Tibial artery (tissue), 4 donors: Measurements from ENCODE around the gene ZC3H15.

Experiments used
- DNase-seq, 2 donors: peaks; one replicate each; pipeline ENCODE4 v3.0.0-alpha.2; 2019
- H3K27ac ChIP-seq, 2 donors: fragments of 200-600 bp; sonication (generic) in 1 of 2; 1 replicate in 1 of 2; 2 replicates in 1 of 2; pipeline ENCODE4 v1.5.1; 2018 to 2019; ENCODE audit warnings: mild to moderate bottlenecking in 1 of 2
- H3K27me3 ChIP-seq, 2 donors: fragments of 200-600 bp; sonication (generic) in 1 of 2; one replicate each; pipeline versions ENCODE4 v1.5.1 to v1.6.0; 2016 to 2019
- H3K36me3 ChIP-seq, 3 donors: fragments of 200-600 bp; sonication (generic) in 2 of 3; one replicate each; pipeline ENCODE4 v1.5.1; 2016 to 2019; ENCODE audit warnings: mild to moderate bottlenecking in 2 of 3
- H3K4me1 ChIP-seq, 4 donors: fragments of 200-600 bp; sonication (generic) in 2 of 4; 1 replicate in 3 of 4; 2 replicates in 1 of 4; pipeline ENCODE4 v1.5.1; 2016 to 2019
- H3K4me3 ChIP-seq, 2 donors: fragments of 200-600 bp; sonication (generic) in 1 of 2; 1 replicate in 1 of 2; 2 replicates in 1 of 2; pipeline ENCODE4 v1.5.1; 2018 to 2019; ENCODE audit warnings: mild to moderate bottlenecking in 2 of 2
- H3K9me3 ChIP-seq, 3 donors: fragments of 200-600 bp; sonication (generic) in 1 of 3; one replicate each; pipeline ENCODE4 v1.5.1; 2016 to 2019
- intact Hi-C: fragments of 100-400 bp; cut with DNase I; formaldehyde crosslinking; loops from one replicate; pipeline ENCODE4 v1.15.0; 2023; ENCODE audit warnings: low total_unique reads
- TF ChIP-seq, protein P1 (sequence below), 2 experiments: fragments of 200-600 bp in 1 of 2; fragments of 450-650 bp in 1 of 2; IDR thresholded peaks; one replicate each; pipeline ENCODE4 v1.5.1; 2017 to 2019; ENCODE audit warnings: antibody characterized with exemption in 2 of 2, mild to moderate bottlenecking in 1 of 2, moderate library complexity in 1 of 2

The ZC3H15 gene

DNA sequence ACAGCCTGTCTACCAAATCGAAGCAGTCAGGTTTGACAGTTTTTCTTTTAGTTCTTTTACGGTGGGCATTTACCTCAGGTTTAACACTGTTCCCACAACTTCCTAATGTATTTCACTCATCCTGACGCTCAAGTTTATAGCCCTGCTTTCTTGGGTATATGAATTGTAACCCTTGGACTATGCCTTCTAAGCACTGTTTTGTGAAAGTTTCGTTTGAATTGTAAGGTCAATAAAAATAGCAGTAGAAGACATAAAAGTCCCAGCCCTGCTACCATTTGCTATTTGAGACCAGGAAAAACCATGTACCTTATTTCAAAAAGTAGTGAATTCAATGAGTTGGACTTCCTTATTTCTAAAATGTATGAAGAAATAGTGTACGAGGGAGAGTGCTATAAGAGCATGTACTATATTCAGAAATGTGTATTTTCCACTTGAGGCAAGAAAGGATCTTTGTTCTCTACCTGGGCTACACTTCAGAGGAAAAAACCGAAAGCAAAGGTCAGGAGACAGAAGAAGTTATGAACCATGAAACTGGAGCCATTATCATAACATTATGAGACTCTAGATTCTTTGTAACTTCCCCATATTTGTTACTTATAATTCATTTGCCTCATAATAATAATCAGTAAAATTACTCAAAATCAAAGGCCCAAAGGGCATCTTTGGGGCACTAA is 1.9 kb upstream of the ZC3H15 start:
- H3K9me3 ChIP-seq = no peaks in the 10 kb centered on the region
- intact Hi-C loops = no loop called here
- H3K27me3 ChIP-seq = no peaks in the 10 kb centered on the region
- H3K4me3 ChIP-seq = no peak overlapping the region
- TF ChIP-seq, protein P1, sequence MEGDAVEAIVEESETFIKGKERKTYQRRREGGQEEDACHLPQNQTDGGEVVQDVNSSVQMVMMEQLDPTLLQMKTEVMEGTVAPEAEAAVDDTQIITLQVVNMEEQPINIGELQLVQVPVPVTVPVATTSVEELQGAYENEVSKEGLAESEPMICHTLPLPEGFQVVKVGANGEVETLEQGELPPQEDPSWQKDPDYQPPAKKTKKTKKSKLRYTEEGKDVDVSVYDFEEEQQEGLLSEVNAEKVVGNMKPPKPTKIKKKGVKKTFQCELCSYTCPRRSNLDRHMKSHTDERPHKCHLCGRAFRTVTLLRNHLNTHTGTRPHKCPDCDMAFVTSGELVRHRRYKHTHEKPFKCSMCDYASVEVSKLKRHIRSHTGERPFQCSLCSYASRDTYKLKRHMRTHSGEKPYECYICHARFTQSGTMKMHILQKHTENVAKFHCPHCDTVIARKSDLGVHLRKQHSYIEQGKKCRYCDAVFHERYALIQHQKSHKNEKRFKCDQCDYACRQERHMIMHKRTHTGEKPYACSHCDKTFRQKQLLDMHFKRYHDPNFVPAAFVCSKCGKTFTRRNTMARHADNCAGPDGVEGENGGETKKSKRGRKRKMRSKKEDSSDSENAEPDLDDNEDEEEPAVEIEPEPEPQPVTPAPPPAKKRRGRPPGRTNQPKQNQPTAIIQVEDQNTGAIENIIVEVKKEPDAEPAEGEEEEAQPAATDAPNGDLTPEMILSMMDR (IDR thresholded peaks at IDR 0.05) = no peak
- no peak overlapping the region for H3K27ac ChIP-seq
- H3K4me1 ChIP-seq = peaks cover 0 to 34% (median 20%) of the 10 kb centered on the region in 4 donors
- no peak for DNase-seq
- H3K36me3 ChIP-seq = no peaks in the 10 kb centered on the region

DNA sequence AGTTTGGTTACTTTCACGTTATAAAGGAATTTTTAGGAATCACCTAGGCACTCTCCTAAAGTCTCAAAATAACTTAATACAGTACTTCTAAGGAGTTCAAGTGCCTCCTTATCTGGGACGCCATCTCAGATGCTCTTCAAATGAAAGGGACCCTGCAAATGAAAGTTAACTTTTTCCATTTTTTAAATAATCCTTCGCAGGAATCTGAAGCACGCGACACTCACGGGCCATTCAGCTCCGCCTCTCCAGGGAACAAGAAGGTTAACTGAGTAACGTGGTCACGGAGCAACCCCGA is 537 bp upstream of the ZC3H15 start:
- TF ChIP-seq, protein P1 (IDR thresholded peaks at IDR 0.05) = no peak
- Histone ChIP-seq H3K9me3 (no peaks in the 10 kb centered on the region), H3K4me3 (peak overlapping the region; percentile 86 to 97), H3K4me1 (peaks cover 0 to 48% (median 25%) of the 10 kb centered on the region in 4 donors), H3K27me3 (no peaks in the 10 kb centered on the region), H3K36me3 (no peaks in the 10 kb centered on the region), H3K27ac (peak overlapping the region; percentile 87 to 88)
- no peak for DNase-seq
- intact Hi-C loops = loop anchor here (5.0 kb wide), 1 partner anchor 107 kb away; the partner anchor contains the start of gene ITGAV

DNA sequence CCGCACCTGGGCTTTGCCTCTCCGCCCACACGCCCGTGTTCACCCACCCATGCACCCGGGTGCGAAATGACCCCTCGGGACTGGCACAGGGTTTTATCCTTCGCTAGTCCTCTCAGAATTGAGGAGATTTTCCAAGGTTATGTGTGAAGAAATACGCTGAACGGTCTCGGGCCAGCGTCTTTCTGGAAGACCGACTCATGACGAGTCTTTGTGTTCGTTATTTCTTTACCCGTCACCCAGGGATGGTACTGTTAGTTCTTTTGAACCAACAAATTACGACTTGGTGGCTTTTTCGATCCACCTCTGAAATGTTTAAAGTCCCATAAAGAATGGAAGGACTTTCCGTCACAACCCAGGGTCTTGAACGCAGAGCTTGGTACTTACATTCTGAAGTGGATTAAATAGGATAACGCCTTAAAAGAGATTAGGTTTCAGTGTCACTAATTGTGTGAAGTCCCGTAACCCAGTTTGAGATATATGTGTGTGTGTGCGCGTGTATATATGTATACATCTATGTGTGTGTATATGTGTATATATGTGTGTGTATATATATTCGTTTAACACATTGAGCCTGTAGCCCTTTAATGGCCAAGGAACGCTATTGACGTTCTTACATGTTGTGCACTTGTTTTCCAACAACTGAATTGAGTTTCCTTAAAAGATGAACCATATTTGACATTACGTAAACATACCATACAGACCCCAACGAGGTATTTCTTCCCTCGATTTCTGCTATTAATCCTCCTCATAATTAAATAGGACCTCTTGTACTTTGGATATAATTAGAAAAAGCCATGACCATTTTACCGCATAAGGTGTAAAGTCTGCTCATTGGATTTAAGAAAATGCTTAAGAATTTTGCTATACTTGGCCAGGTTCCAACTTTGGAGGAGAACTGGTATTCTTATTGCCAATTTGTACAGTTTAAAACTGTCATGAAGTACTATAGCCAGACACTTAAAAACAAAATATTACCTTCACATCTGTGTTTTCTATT is 889 bp downstream of the ZC3H15 start:
- Histone ChIP-seq H3K4me1 (peaks cover 0 to 62% (median 31%) of the 10 kb centered on the region in 4 donors), H3K36me3 (no peaks in the 10 kb centered on the region), H3K4me3 (peak overlapping the region; percentile 86 to 97), H3K9me3 (no peaks in the 10 kb centered on the region), H3K27me3 (no peaks in the 10 kb centered on the region), H3K27ac (peak overlapping the region; percentile 87 to 88)
- TF ChIP-seq, protein P1 (IDR thresholded peaks at IDR 0.05) = no peak
- intact Hi-C loops = loop anchor here (5.0 kb wide), 1 partner anchor 105 kb away; the partner anchor contains the start of gene ITGAV
- no peak for DNase-seq

DNA sequence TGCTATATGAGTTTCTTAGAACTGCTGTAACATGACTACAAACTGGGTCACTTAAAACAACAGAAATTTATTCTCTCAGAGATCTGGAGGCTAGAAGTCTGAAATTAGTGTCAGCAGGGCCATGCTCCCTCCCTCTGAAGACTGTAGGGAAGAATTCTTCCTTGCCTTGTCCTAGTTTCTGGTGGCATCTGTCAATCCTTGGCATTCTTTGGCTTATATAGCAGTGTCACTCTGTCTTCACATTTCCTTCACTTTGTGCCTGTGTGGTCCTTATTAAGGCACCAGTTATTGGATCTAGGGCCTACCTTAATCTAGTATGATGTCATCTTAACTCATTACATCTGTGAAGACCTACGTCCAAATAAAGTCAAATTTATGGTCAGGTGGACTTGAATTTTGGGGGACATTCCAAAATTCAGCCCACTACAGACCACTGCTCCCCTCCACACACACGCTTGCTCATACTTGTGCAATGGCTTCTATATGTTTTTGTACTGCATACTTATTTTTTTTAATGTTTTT is 7.6 kb downstream of the ZC3H15 start:
- intact Hi-C loops = no loop called here
- no peak for DNase-seq
- peaks cover 0 to 53% (median 23%) of the 10 kb centered on the region in 4 donors for H3K4me1 ChIP-seq
- no peaks in the 10 kb centered on the region for H3K27me3 ChIP-seq
- no peak overlapping the region for H3K27ac ChIP-seq
- H3K9me3 ChIP-seq = no peaks in the 10 kb centered on the region
- TF ChIP-seq, protein P1 (IDR thresholded peaks at IDR 0.05) = no peak
- no peak overlapping the region for H3K4me3 ChIP-seq
- H3K36me3 ChIP-seq = peaks cover 18 to 30% (median 28%) of the 10 kb centered on the region in 3 donors

DNA sequence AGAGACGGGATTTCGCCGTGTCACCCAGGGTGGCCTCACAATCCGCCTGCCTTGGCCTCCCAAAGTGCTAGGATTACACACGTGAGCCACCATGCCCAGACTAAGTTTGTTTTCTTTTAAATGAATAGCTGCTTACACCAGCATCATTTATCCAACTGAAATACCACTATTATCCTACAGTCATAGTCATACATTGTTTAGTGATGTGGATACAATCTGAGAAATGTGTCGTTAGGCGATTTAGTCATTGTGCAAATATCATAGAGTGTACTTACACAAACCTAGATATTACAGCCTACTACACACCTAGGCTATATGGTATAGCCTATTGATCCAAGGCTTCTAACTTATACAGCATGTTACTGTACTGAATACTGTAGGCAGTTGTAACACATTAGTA is 10.3 kb downstream of the ZC3H15 start:
- intact Hi-C loops = no loop called here
- H3K36me3 ChIP-seq = peaks cover 29 to 46% (median 43%) of the 10 kb centered on the region in 3 donors
- TF ChIP-seq, protein P1 (IDR thresholded peaks at IDR 0.05) = no peak

More for the DNA sequence above, 10.3 kb downstream of the ZC3H15 start:
- no peak overlapping the region for H3K27ac ChIP-seq
- H3K27me3 ChIP-seq = no peaks in the 10 kb centered on the region
- no peak overlapping the region for H3K4me3 ChIP-seq
- no peak for DNase-seq
- H3K9me3 ChIP-seq = no peaks in the 10 kb centered on the region
- peaks cover 0 to 25% (median 9%) of the 10 kb centered on the region in 4 donors for H3K4me1 ChIP-seq
